Parathyroid adenoma (tissue), 2 donors: ENCODE measurements around the gene CDH1.
"Not testable (repeated sequence)": the region's sequence is repeated elsewhere in the genome, so short reads cannot be mapped to it uniquely, and the experiment has no call there.

ENCODE experiments used
- H2AFZ ChIP-seq: fragments of 300-600 bp; sonication (generic); one replicate; pipeline ENCODE4 v1.7.0; 2017; ENCODE audit warnings: antibody characterized with exemption, mild to moderate bottlenecking
- H3K27ac ChIP-seq: fragments of 300-600 bp; sonication (generic); one replicate; pipeline ENCODE4 v1.7.0; 2017
- H3K27me3 ChIP-seq: fragments of 300-600 bp; sonication (generic); one replicate; pipeline ENCODE4 v1.7.0; 2017; ENCODE audit warnings: low read length; ENCODE audit not compliant: control insufficient read depth, insufficient read depth
- H3K36me3 ChIP-seq: fragments of 300-600 bp; sonication (generic); one replicate; pipeline ENCODE4 v1.7.0; 2017; ENCODE audit warnings: low read length; ENCODE audit not compliant: control insufficient read depth, insufficient read depth
- H3K4me1 ChIP-seq: fragments of 300-600 bp; sonication (generic); one replicate; pipeline ENCODE4 v1.7.0; 2017; ENCODE audit warnings: control low read depth
- H3K4me2 ChIP-seq: fragments of 300-600 bp; sonication (generic); one replicate; pipeline ENCODE4 v1.7.0; 2017; ENCODE audit warnings: low read length
- H3K4me3 ChIP-seq: fragments of 300-600 bp; sonication (generic); one replicate; pipeline ENCODE4 v1.7.0; 2017; ENCODE audit warnings: low read depth, low read length
- H3K79me2 ChIP-seq: fragments of 300-600 bp; sonication (generic); one replicate; pipeline ENCODE4 v1.7.0; 2017; ENCODE audit warnings: control low read depth
- H3K9ac ChIP-seq: fragments of 300-600 bp; sonication (generic); one replicate; pipeline ENCODE4 v1.7.0; 2017; ENCODE audit warnings: mild to moderate bottlenecking
- H3K9me3 ChIP-seq: fragments of 300-600 bp; sonication (generic); one replicate; pipeline ENCODE4 v1.7.0; 2017; ENCODE audit warnings: low read length; ENCODE audit not compliant: control insufficient read depth
- CTCF ChIP-seq: fragments of 300-600 bp; sonication (generic); IDR thresholded peaks from one replicate; pipeline ENCODE4 v1.7.0; 2017; ENCODE audit warnings: antibody characterized with exemption, mild to moderate bottlenecking
- donor health status: primary hyperparathyroidism.

Gene CDH1

GRCh38 chr16:68710211-68710610 is 26.9 kb upstream of the CDH1 start:
- Histone ChIP-seq H3K27ac (no peak overlapping the region), H3K79me2 (peaks cover 3% of the 10 kb centered on the region), H3K9ac (no peak overlapping the region), H2AFZ (no peak overlapping the region), H3K36me3 (no peaks in the 10 kb centered on the region), H3K4me1 (peaks cover 38% of the 10 kb centered on the region), H3K4me2 (no peak overlapping the region), H3K9me3 (no peaks in the 10 kb centered on the region), H3K4me3 (no peak overlapping the region), H3K27me3 (no peaks in the 10 kb centered on the region)
- no peak for TF ChIP-seq CTCF

GRCh38 chr16:68711421-68712139 is 25.5 kb upstream of the CDH1 start:
- H3K4me2 ChIP-seq = peak overlapping the region; percentile 22
- H3K4me1 ChIP-seq = peaks cover 38% of the 10 kb centered on the region
- H3K27ac ChIP-seq = peak overlapping the region; percentile 50
- no peak overlapping the region for H3K9ac ChIP-seq
- no peak overlapping the region for H3K4me3 ChIP-seq
- peak overlapping the region; percentile 83 for H2AFZ ChIP-seq
- H3K36me3 ChIP-seq = no peaks in the 10 kb centered on the region
- H3K79me2 ChIP-seq = peaks cover 3% of the 10 kb centered on the region
- TF ChIP-seq CTCF = no peak
- H3K9me3 ChIP-seq = no peaks in the 10 kb centered on the region
- H3K27me3 ChIP-seq = no peaks in the 10 kb centered on the region

- Histone ChIP-seq H3K9me3 (no peaks in the 10 kb centered on the region), H3K36me3 (no peaks in the 10 kb centered on the region), H3K4me1 (peaks cover 24% of the 10 kb centered on the region), H3K9ac (no peak overlapping the region), H2AFZ (peak overlapping the region; percentile 61), H3K27me3 (no peaks in the 10 kb centered on the region), H3K4me2 (peak overlapping the region; percentile 4), H3K4me3 (no peak overlapping the region), H3K79me2 (peaks cover 3% of the 10 kb centered on the region), H3K27ac (peak overlapping the region; percentile 70)
- TF ChIP-seq CTCF = no peak
Observed at GRCh38 chr16:68713361-68713760, 23.7 kb upstream of the CDH1 start.

- H3K36me3 ChIP-seq = no peaks in the 10 kb centered on the region
- no peak for TF ChIP-seq CTCF
- H3K9ac ChIP-seq = no peak overlapping the region
Observed at GRCh38 chr16:68715471-68715870, 21.6 kb upstream of the CDH1 start.

GRCh38 chr16:68716516-68716915 is 20.6 kb upstream of the CDH1 start:
- H3K9me3 ChIP-seq, H2AFZ ChIP-seq, H3K27me3 ChIP-seq, H3K36me3 ChIP-seq, H3K9ac ChIP-seq, H3K4me2 ChIP-seq, H3K4me3 ChIP-seq, H3K27ac ChIP-seq, H3K79me2 ChIP-seq: not testable (repeated sequence)
- peaks cover 14% of the 10 kb centered on the region for H3K4me1 ChIP-seq

More at GRCh38 chr16:68715471-68715870, 21.6 kb upstream of the CDH1 start:
- H3K4me1 ChIP-seq = peaks cover 18% of the 10 kb centered on the region
- no peak overlapping the region for H2AFZ ChIP-seq
- H3K27ac ChIP-seq = no peak overlapping the region
- no peaks in the 10 kb centered on the region for H3K9me3 ChIP-seq
- no peaks in the 10 kb centered on the region for H3K79me2 ChIP-seq
- H3K27me3 ChIP-seq = no peaks in the 10 kb centered on the region
- no peak overlapping the region for H3K4me3 ChIP-seq
- H3K4me2 ChIP-seq = no peak overlapping the region
